Measurements from ENCODE around the gene LARGE2.

The LARGE2 gene

DNA sequence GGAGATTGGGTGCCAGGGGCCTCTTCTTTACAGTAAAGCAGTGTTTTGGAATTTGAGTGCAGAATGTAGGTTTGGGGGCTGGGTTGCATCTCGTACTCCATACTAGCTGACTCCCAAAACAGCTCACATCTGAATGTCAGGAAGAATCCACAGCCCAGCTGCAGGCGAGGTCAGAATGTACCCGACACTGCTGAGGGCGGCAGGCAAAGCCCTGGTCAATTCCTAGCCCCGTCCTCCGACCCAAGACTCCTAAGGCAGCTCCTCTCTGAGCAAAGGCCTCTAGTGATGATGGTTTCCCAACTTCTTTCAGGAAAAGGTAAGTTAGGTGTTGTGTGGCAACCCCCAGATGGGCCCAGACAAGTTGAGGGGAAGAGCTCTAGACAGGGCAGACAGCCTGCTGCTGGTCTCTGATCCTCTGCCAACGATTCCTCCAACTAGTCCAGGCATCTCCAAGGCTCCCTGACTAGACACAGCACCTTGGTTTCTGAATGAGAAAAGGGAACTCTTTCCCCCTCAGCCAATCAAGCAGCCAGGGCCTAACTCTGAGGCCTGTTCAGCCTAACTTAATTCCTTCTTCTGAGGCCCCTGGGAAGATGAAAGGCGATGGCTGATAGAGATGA, 8.6 kb downstream of the LARGE2 start:
- no peak for DNase-seq

DNA sequence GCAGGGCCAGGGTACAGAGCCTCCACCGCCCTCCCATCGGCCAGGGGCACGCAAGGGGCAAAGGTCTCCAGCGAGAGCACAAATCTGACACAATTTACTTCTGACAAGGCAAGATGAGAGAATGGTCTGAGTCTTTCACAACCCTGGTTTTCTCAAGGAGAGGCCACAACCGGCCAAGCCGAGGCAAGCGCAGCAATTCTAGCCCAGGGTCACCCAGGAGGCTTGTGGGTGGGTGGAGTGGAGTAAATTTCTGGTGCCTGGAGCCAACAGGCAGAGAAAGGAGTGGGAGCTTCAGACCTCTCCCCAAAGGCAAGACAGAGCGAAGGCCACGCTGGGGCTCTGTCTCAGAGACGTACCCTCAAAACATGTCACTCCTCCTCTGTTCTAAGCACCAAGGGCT, 9.3 kb downstream of the LARGE2 start:
- no peak for DNase-seq

DNA sequence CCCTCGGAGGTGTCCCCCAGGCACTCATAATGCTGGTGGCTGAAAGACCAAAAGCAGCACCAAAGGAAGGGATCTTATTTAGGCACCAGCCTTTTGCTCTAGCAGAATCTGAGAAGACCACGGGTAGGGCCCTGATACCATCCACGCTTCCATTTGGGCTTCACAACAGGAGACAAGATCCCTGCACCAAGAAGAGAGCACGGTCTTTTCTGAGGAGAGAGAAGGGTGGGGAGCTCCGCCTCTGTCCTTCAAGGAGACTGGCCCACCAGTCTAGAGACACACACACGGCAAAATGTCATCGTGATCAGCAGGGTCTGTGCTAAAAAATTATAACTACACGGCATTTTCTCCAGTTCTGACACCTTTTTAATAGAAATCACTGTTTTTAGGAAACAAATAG, 9.8 kb downstream of the LARGE2 start:
- no peak for DNase-seq

DNA sequence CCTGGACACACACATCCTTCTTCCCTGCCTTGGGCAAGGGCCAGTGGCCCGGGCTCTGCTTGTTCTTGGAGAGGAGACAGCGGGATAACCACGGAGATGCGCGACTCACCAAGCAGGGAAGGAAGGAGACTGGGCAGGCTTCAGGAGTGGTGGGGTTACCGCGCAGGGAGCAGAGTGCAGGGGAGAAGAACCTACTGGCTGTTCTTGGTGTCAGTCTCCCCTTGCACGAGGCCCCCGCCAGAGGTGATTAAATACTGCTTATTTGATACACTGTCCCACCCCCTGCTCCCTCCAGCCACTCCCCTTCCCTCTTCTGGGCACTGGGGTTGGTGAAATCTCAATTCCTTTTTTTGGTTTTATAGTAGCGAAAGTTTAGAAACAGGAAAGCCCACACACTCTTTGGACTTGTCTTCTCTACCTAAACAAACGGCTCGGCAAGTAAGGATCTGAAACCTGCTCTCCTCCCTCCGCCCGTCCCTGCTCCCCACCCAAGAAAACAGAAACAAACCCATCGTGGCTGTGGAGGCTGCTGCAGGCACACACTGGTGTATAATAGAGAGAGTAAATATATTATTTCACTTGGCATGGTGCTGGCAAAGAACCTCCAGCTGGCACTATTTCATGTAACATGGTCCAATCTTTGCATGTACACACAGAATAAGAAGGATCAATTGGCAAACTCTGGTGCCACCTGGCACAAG, 10.8 kb downstream of the LARGE2 start:
- DNase-seq, result no peak

DNA sequence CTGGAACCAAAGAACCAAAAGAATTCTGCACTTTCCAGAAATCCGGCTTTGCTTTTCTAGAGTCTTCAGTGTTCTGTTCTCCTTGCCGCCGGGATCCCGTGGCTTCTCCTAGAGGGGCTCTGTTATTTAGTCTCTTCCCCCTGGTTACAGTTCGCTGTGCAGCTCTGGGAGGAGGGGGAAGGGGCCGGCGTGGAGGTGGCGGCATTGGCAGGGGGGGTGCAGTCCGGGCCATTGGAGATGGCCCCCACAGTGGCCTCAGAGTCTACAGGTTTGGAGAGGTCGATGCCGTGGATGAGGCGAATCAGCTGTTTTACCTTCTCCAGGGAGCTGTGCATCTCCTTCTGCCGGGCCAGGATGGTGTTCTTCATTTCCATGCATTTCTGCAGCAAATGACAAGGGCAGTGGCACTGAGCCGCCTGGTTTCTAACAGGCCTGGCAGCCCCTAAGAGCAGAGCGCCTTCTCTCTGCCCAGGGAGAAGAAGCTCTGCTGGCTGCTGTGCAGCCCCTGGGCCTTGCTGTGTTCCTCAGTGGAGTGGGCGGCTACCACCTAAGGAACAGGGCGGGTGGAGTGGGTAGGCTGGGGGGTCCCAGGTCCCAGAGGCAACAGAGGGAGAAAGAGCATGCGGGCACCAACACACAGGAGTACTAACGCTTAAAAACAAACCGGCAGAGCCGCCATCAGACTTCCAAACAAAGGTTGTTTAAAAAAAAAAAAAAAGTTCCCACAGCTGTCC, 11.6 kb downstream of the LARGE2 start:
- no peak for DNase-seq

DNA sequence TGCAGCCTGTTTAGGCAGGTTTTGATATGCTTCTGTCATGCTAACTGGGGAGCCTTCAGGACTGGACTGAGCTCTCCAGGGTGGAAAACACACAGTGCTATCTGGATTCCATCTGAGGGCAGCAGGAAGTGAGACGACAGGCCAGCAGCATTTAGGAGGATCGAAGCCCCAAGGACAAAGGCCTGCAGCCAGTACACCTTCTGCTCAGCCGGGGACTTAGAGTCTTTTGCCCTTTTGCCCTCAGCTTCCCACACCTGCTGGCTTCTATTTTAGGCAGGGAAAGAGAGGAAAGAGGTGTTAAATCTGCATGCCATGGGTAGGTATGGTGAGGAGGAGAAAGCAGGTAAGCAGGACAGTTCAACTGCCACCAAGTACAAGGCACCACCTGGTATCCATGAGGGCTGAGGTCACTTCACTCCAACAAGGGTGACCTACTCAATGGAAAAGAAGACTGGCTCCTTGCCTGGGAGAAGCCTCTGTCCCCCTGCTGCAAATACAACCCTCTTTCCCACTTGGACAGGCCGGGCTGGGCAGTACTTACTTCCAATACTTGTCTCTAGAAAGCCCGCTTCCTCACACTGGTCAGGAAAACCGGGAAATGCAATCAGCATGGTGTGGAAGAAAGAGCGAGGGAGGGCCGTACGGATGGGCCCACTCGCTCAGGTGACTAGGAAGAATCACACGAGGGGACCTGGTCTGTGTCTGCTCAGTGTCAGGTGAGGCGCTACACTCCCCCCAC, 12.3 kb downstream of the LARGE2 start:
- DNase-seq, result no peak

DNA sequence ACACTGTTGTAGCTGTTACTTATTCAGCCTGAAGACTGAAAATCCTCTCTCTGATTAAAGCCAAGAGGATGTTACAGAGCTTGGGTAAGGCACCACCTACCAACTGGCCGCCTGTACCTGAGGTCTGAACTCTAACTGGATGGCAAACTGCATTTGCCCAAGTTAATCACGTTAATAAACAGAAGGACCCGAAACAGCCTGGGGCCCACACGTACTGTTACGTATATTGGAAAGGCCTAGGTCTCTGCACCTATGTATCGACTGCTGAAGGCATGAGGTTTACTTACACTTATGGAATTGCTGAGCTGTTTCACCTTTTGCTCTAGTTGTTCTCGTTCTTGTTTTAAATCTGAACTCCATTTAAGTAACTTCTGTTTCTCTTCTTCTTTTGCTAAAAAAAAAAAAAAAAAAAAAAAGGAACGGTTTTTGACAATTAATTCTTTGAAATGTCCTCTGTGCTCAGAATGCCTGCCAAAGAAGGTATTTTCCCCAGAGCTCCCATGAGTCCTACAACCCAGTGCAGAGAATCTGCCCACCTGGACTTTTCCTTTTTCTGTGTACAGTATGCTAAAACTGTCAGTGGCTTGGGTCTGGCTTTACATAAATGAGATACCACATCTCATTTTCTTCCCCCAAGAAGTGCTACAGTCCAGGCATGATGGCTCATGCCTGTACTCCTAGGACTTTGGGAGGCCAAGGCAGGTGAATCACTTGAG, 13.1 kb downstream of the LARGE2 start:
- no peak for DNase-seq

DNA sequence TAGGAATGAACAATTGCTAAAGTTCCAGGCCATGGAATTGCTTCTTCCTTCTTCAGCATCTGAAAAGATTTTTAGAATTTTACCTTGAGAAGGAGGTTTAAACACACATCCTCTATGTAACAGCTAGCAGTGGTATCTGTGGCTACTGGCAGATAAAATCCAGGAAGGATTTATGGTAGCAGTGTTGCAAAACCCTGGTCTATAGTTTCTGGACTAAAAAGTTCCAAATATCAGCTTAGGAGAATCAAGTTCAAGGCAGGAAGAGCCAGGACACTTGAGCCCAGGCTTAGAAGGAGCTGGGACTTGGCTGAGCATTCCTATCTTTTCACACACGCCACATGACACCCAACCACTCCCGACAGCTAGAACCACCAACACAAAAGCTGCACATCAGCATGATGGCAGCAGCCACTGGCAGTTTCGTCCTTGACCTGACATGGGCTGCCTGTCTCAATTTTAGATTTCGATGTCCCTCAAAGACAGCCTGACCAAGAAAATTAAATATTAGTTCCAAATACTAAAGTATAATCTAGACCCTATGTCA, 14.1 kb downstream of the LARGE2 start:
- no peak for DNase-seq

DNA sequence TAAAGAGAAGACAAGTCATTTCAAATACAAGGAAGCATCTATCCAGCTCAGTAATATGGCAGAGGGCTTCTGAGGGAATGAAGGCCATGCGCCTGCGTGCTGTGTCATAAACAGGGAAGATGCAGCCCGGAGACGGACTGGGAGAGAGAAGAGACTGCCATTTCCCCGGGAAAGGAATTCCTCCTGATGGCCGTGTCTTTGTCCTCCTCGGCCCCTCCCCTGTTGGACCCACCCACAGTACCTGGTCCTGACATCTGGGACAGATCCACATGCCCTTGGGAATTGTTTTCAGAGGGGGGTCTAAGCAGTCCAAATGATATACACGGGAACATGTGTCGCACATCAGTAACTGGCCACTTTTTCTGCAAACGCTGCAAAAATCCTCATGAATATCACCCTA, 15.5 kb downstream of the LARGE2 start:
- no peak for DNase-seq

DNA sequence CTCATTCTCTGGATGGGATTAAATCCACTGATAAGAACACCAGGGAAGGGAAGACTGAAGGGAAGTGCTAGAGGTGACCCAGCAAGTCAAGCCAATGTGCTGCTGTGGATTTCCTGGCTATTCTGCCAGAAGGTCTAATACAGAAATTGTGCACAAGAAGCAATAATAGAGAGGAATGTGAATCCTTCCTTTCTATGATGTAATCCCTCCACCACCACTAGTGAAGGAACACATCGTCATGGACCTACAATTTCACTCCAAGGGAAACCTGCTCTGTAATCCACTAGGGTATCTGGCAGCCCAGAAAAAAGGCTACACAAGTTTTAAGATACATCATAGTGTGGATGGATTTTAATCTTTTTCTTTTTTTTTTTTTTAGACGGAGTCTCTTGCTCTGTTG, 17.4 kb downstream of the LARGE2 start:
- no peak for DNase-seq

DNA sequence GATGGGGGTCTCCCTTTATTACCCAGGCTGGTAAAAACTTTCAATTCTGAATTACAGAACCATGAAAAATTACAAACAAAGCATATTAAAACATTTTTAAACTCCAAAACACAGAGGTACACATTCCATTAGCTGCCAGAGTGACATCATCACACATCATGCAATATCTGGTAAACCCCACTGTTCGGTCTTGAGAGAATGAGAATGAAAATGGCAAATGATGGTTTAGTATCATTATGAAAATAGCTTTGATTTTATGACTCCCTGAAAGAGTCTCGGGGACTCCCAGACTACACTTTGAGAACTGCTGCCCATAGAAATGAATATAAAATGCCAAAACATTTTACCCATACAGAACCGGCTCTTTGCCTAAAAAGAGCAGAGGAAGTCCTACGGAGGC, 18.8 kb downstream of the LARGE2 start:
- DNase-seq, result no peak

DNA sequence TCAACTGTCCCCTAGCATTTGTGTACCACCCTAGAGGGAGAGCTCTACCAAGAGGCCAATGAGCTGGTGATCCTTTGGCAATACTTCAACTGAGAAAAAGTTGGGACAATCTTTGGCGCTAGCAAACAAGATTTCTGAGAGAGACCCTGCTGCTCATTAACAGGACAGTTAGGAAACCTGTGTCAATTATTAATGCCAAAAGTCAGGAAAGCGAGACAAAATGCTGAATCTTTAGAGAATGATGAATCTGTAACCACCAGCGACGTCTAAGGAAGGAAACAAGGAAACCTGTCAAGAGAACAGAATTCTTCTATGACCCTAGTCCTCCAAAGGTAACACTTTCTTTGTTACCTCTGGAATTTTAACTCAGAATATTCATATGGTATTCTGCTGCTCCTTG, 19.9 kb downstream of the LARGE2 start:
- DNase-seq, result no peak

DNA sequence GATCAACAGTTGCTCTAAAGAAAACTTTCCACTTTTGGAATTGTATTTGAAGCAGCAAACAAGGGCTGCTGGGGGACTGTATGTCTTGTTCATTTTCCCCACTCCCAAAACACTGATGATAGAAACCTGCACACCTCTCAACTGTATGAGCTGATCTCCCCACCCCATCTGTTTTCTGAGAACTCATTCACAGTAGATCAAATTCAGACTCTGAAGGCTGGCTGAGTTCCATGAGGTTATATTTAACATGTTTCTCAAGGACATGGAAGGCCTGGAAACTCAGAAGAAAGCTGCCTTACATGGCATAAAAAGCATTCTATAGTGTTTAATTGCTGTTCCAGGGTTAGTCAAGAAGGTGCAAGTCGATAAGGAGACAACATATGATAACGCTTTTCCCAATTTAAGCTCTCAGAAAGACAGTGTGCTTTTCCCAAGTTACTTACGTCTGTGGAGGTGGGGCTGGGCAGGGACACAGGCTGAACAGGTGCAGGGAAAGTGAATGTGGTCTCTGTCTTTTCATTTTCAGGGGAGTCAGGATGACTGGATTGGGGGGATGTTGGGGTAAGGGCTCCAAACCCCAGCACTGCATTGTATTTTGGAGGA, 23.0 kb downstream of the LARGE2 start:
- DNase-seq, result no peak

DNA sequence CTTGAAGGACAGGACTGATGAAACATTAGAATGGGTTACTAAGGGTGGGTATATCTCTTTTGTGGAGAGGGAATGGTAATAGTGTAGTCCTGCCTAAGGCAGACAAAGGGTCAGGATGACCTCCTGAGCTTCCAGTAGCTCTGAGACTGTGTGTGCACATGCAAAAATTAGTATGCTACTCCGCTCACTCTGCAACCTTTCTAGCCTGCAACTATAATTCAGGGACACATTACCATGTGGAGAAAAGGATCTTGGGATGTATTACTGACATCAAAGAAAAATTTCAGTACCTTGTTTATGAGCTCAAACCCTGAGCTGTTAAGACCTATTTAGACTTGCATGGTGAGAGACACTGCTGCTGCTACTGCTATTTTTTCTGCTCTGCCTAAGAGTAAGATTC, 25.4 kb downstream of the LARGE2 start:
- DNase-seq, result no peak

DNA sequence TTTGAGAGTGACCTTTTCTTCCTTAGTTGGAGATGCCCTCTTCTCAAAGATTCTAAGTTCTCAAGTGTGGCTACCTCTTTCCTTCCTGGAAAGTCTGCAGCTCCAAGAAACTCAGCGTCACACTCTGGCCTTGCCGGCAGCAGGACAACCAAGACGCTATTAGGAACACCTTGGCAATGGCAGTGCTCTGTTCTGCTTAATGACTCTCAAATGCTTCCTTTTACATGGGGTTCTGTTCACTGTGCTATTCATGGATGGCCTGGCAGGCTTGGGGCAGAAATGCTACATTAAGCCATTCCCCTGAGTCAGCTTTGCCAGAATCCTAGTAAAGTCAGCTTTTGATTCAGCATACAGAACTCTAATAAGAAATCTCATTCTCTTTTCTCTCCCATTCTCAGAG, 25.9 kb downstream of the LARGE2 start:
- DNase-seq, result no peak

DNA sequence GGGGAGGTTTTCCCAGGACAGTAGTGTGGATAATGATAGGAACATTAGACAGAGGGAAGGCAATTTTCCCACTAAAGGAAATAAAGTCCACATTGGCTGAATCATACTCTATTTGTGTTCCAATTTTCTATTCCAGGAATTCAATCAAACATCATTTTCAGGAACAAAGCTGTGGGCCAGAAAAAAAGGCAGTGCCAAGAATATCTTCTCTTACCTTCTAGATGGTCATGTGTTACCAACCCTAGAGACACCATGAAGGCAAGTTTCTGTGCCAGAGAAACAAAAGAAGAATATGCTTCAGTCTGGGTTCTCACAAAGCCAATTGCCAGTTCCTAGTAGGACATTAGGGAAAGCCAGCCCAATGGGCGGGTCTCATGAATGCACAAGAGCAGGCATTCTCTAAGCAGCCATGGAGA, 27.5 kb downstream of the LARGE2 start:
- DNase-seq, result no peak

DNA sequence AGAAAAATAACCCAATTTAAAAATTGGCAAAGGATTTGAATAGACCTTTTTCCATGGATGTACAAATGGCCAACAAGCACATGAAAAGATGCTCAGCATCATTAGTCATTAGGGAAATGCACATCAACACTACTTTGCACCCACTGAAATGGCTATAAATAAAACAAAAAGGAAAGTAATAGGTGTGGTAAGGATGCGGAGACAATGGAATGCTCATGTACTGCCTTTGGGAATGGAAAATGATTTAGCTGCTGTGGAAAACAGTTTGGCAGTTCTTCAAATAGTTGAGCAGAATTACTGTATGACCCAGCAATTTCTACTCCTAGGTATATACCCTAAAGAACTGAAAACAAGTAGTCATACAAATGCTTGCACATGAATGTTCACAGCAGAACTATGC, 37.4 kb downstream of the LARGE2 start:
- DNase-seq, result no peak

DNA sequence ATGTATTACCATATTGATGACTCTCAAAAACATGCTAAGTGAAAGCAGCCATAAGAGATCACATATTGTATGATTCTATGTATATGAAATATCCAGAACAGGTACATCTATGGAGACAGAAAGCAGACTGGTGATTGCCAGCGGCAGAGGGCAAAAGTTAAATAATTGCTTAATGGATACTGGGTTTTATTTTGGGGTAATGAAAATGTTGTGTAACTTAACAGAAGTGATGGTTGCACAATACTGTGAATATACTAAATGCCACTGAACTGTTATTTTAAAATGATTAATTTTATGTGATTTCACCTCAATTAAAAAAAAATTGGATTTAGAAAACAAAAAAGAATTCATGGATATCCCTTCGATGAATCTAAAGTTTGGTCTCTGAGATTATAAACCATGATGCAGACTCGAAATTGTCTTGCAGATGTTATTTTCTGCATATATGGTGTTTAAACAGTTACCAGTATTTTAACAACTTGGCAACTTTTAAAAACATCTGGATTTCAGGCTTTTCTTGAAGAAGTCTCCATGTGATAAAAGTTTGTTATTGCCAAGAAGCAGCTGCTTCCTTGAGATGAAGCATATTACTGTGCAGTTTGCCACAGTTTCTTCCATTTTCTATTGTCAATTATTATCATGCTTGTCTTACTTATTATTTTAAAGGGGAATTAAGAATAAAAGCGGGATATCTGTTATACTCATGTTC, 38.1 kb downstream of the LARGE2 start:
- DNase-seq, result no peak

DNA sequence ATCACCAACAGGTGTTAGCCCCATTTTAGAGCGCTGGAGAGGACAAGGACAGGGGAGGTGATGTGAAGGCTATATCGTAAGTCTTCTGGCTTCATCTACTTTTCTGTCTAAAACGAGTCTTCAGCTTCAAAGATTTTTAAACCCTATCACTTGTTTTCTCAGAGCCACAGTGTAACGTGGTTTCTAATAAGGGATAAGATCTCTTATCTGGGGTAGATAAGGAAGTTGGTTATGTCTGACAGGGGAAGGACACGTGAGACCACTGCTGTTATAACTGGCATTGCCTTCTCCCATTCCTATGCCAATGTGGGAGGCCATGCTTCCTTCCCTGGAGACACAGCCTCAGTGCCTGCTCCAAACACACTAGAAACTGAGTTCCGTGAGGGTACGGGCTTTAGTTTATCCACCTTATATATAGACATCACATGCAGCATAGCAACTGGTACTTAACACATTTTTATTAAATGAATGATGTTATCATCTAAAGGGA, 39.3 kb downstream of the LARGE2 start:
- DNase-seq, result no peak

DNA sequence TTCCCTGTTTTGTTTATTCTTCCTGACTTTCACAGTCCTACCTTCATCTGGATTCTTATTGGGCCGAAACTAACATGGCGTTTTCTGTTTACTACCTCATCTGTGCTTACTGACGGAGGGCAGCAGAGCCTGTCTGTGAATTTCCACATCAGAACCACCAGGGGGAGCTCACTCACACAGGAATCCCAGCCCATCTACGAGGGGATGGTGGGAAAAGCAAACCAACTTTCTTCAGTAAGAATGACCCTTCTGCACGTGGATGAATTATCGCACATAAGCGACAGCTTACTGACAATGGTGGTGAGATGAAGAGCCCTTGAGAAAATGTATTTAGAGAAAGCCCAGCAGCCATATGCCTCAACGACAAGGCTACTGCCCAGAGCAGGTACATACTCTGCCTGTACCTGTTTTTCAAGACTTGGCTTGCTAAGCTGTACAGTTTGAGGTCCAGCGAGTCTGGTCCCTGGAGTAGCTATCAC, 42.5 kb downstream of the LARGE2 start:
- DNase-seq, result peak; percentile 29

DNA sequence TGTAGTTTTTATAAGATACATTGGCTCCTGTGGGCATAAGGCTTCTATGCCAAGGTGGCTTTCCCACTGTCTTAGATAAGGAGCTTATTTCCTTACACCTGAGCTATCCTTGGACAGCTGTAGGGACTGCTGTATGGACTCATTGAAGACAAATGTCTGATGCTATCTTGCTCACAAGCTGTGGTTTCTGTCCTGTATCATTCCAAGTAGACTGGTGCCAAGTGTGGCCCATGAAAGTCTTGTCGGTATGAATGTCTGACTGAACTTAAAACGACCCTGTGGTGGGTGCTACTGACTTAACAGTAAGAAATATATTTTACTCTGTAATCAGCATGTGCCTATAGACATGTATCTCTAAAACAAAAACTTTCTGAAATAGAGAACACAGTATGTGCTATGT, 45.0 kb downstream of the LARGE2 start:
- DNase-seq, result no peak
